A673 (cell line): ENCODE data around the gene ESAM. TPM values are rescaled to one million over a fixed set of nuclear protein-coding genes. Genes with fewer than 3 reads are reported as not detected.

Experiments used
- BruUV-seq: library from RNA; stranded (reverse); fragments of 400-500 nt; replicated peaks from 2 replicates; lab custom pipeline; 2021; lab: Mats Ljungman, UMichigan
- CTCF ChIA-PET: fragments of 300-600 bp; sonication (Branson Sonifier 250); formaldehyde crosslinking; loops from one replicate; lab custom pipeline; 2022; ENCODE audit warnings: antibody characterized with exemption; lab: Charles Lee
- POLR2A ChIA-PET: fragments of 300-600 bp; sonication (Branson Sonifier 250); formaldehyde crosslinking; loops from one replicate; lab custom pipeline; 2022; ENCODE audit warnings: antibody characterized with exemption; ENCODE audit not compliant: low non-redundant PET; lab: Charles Lee
- DNase-seq: peaks from one replicate; pipeline ENCODE4 v3.0.0-alpha.2; 2015; ENCODE audit warnings: low spot score
- H3K27ac ChIP-seq: fragments of 200-600 bp; sonication (generic); 2 replicates; pipeline ENCODE4 v1.5.1; 2016; ENCODE audit warnings: mixed run types, low read depth, mild to moderate bottlenecking, mixed read lengths, antibody characterized with exemption, low read length; ENCODE audit not compliant: poor library complexity, severe bottlenecking
- H3K27me3 ChIP-seq: fragments of 200-600 bp; sonication (generic); replicated peaks from 2 replicates; pipeline ENCODE4 v1.6.1; 2017; ENCODE audit warnings: mixed run types, low read depth, mild to moderate bottlenecking, mixed read lengths, antibody characterized with exemption, low read length; ENCODE audit not compliant: insufficient read depth, poor library complexity
- H3K36me3 ChIP-seq: fragments of 200-600 bp; sonication (generic); 2 replicates; pipeline ENCODE4 v1.6.1; 2016; ENCODE audit warnings: mixed run types, mild to moderate bottlenecking, mixed read lengths, antibody characterized with exemption, low read length; ENCODE audit not compliant: insufficient read depth, poor library complexity, severe bottlenecking
- H3K4me1 ChIP-seq: fragments of 200-600 bp; sonication (generic); 2 replicates; pipeline ENCODE4 v1.6.1; 2017; ENCODE audit warnings: mixed run types, mild to moderate bottlenecking, mixed read lengths, antibody characterized with exemption, low read length; ENCODE audit not compliant: insufficient read depth, poor library complexity, severe bottlenecking
- H3K4me3 ChIP-seq: fragments of 200-600 bp; sonication (generic); 2 replicates; pipeline ENCODE4 v1.5.1; 2016; ENCODE audit warnings: low read depth, mixed run types, mild to moderate bottlenecking, mixed read lengths, low read length; ENCODE audit not compliant: poor library complexity, severe bottlenecking
- H3K9me3 ChIP-seq: fragments of 200-600 bp; sonication (generic); 2 replicates; pipeline ENCODE4 v1.6.1; 2016; ENCODE audit warnings: mixed run types, low read depth, mild to moderate bottlenecking, mixed read lengths, antibody characterized with exemption, low read length; ENCODE audit not compliant: poor library complexity, severe bottlenecking
- CTCF ChIP-seq: fragments of 300-800, 200-600 bp; sonication (generic); conservative IDR thresholded peaks from 2 replicates; pipeline ENCODE4 v1.5.1; 2017; ENCODE audit warnings: low read depth, mild to moderate bottlenecking, antibody characterized with exemption, low read length, moderate library complexity, mixed read lengths
- EZH2 ChIP-seq: fragments of 200-600 bp; sonication (generic); IDR thresholded peaks from 2 replicates; pipeline ENCODE4 v1.6.1; 2017; ENCODE audit warnings: borderline replicate concordance, low read depth, mild to moderate bottlenecking, mixed read lengths, antibody characterized with exemption, low read length; ENCODE audit not compliant: poor library complexity, severe bottlenecking
- intact Hi-C: fragments of 100-400 bp; cut with micrococcal nuclease; formaldehyde crosslinking; loops from one replicate; pipeline ENCODE4 v1.10.0; 2022; ENCODE audit not compliant: unreplicated experiment
- total RNA-seq: library from RNA; stranded (reverse); gene quantifications from 2 replicates; pipeline ENCODE4 v1.2.3, GENCODE V29; 2021

Gene ESAM
- total RNA-seq, 1 experiment from 2014 or later = 1.5 TPM

GRCh38 chr11:124760205-124760652, 1.9 kb downstream of the ESAM start:
- Histone ChIP-seq H3K9me3 (no peaks in the 10 kb centered on the region), H3K36me3 (no peaks in the 10 kb centered on the region), H3K4me1 (peaks cover 10% of the 10 kb centered on the region), H3K27me3 (no peaks in the 10 kb centered on the region), H3K4me3 (no peak overlapping the region), H3K27ac (no peak overlapping the region)
- DNase-seq = no peak
- no TSS peak for BruUV-seq
- TF ChIP-seq EZH2 (no peak), CTCF (no peak)
- intact Hi-C loops = loop anchor here (10.0 kb wide), 1 partner anchor 345 kb away; no protein-coding TSS in a partner anchor
- POLR2A ChIA-PET = no interaction called here
- CTCF ChIA-PET = interaction anchor here (2.1 kb wide), 1 partner anchor 91 kb away, joined by 9 read pairs; no protein-coding TSS in a partner anchor

- Histone ChIP-seq H3K4me3 (no peak overlapping the region), H3K27me3 (no peaks in the 10 kb centered on the region)
- CTCF ChIA-PET = interaction anchor here (1.5 to 1.6 kb wide), 2 partner anchors 13 to 90 kb away, joined by 4 to 9 read pairs; no protein-coding TSS in a partner anchor
These were observed 2.6 kb downstream of the ESAM start for GRCh38 chr11:124759266-124760204.

More at GRCh38 chr11:124759266-124760204, 2.6 kb downstream of the ESAM start:
- Histone ChIP-seq H3K27ac (no peak overlapping the region), H3K36me3 (no peaks in the 10 kb centered on the region), H3K9me3 (no peaks in the 10 kb centered on the region), H3K4me1 (peaks cover 10% of the 10 kb centered on the region)
- BruUV-seq = no TSS peak
- POLR2A ChIA-PET = no interaction called here
- no peak for TF ChIP-seq CTCF
- no peak for TF ChIP-seq EZH2
- intact Hi-C loops = loop anchor here (10.0 kb wide), 1 partner anchor 345 kb away; no protein-coding TSS in a partner anchor
- DNase-seq = no peak
